ENCODE measurements around the gene AGMAT. TPM values are rescaled to one million over a fixed set of nuclear protein-coding genes. Genes with fewer than 3 reads are reported as not detected.
A peak's percentile ranks its signal among the peaks of the same experiment; 100 is the strongest.

The AGMAT gene
- total and polyA plus RNA-seq, 7 experiments from 2014 or later, result 6.4 to 21.5 (median 9.9) TPM

- peak overlapping the region in 7 of 9 donors; percentile 18 to 88 (median 59) for H3K27ac Mint-ChIP-seq
- H3K27me3 ChIP-seq (ENCODE audit: control insufficient read depth in 2 of 2, insufficient read depth in 2 of 2, low read length in 2 of 2), result no peaks in the 10 kb centered on the region
- H3K4me1 Mint-ChIP-seq, result peaks cover 50 to 79% (median 65%) of the 10 kb centered on the region in 7 donors
- H3K4me3 Mint-ChIP-seq, result peak overlapping the region in 7 of 10 donors; percentile 35 to 92 (median 61)
- no peak overlapping the region for H3K4me3 ChIP-seq (ENCODE audit: low read length)
- no peaks in the 10 kb centered on the region for H3K27me3 Mint-ChIP-seq
- no peaks in the 10 kb centered on the region for H3K9me3 ChIP-seq (ENCODE audit: control insufficient read depth in 2 of 3, low read length in 3 of 3)
- CTCF ChIA-PET, result no interaction called here
- no peak overlapping the region for H3K27ac ChIP-seq (ENCODE audit: low read depth, low read length)
- POLR2A ChIA-PET, result interaction anchor here (0.6 to 1.0 kb wide), 3 partner anchors 18 to 67 kb away, joined by 3 read pairs; no protein-coding TSS in a partner anchor
- ATAC-seq (no peak), DNase-seq (no peak)
- peaks cover 25 to 30% of the 10 kb centered on the region in 2 donors for H3K4me1 ChIP-seq (ENCODE audit: control insufficient read depth in 2 of 2, insufficient read depth in 2 of 2, low read length in 2 of 2)
- intact Hi-C loops (cut with micrococcal nuclease), result no loop called here
- peaks cover 0 to 4% (median 0%) of the 10 kb centered on the region in 3 experiments for H3K36me3 ChIP-seq (ENCODE audit: control insufficient read depth in 2 of 3, insufficient read depth in 3 of 3, low read length in 3 of 3)
- H3K36me3 Mint-ChIP-seq, result peaks cover 0 to 5% (median 2%) of the 10 kb centered on the region in 5 donors
- H3K9me3 Mint-ChIP-seq, result no peaks in the 10 kb centered on the region
These were observed 36.2 kb upstream of the AGMAT start for GRCh38 chr1:15620902-15621682.

- intact Hi-C loops (cut with micrococcal nuclease), result no loop called here
- no peaks in the 10 kb centered on the region for H3K27me3 Mint-ChIP-seq
- Histone ChIP-seq H3K36me3 (ENCODE audit: control insufficient read depth in 2 of 3, insufficient read depth in 3 of 3, low read length in 3 of 3) (peaks cover 0 to 4% (median 0%) of the 10 kb centered on the region in 3 experiments), H3K4me3 (ENCODE audit: low read length) (no peak overlapping the region), H3K27me3 (ENCODE audit: control insufficient read depth in 2 of 2, insufficient read depth in 2 of 2, low read length in 2 of 2) (no peaks in the 10 kb centered on the region), H3K4me1 (ENCODE audit: control insufficient read depth in 2 of 2, insufficient read depth in 2 of 2, low read length in 2 of 2) (peaks cover 25 to 30% of the 10 kb centered on the region in 2 donors), H3K9me3 (ENCODE audit: control insufficient read depth in 2 of 3, low read length in 3 of 3) (no peaks in the 10 kb centered on the region), H3K27ac (ENCODE audit: low read depth, low read length) (no peak overlapping the region)
- ChIA-PET CTCF (no interaction called here), POLR2A (interaction anchor here (0.7 kb wide), 1 partner anchor 9 kb away, joined by 3 read pairs; no protein-coding TSS in a partner anchor)
- peaks cover 46 to 74% (median 58%) of the 10 kb centered on the region in 7 donors for H3K4me1 Mint-ChIP-seq
- ATAC-seq (no peak), DNase-seq (no peak)
- no peaks in the 10 kb centered on the region for H3K9me3 Mint-ChIP-seq
- H3K4me3 Mint-ChIP-seq, result peak overlapping the region; percentile 11 to 92 (median 58)
- H3K27ac Mint-ChIP-seq, result peak overlapping the region; percentile 7 to 88 (median 65)
- H3K36me3 Mint-ChIP-seq, result peaks cover 0 to 3% (median 0%) of the 10 kb centered on the region in 5 donors
These were observed 35.3 kb upstream of the AGMAT start for GRCh38 chr1:15620155-15620545.

DNA sequence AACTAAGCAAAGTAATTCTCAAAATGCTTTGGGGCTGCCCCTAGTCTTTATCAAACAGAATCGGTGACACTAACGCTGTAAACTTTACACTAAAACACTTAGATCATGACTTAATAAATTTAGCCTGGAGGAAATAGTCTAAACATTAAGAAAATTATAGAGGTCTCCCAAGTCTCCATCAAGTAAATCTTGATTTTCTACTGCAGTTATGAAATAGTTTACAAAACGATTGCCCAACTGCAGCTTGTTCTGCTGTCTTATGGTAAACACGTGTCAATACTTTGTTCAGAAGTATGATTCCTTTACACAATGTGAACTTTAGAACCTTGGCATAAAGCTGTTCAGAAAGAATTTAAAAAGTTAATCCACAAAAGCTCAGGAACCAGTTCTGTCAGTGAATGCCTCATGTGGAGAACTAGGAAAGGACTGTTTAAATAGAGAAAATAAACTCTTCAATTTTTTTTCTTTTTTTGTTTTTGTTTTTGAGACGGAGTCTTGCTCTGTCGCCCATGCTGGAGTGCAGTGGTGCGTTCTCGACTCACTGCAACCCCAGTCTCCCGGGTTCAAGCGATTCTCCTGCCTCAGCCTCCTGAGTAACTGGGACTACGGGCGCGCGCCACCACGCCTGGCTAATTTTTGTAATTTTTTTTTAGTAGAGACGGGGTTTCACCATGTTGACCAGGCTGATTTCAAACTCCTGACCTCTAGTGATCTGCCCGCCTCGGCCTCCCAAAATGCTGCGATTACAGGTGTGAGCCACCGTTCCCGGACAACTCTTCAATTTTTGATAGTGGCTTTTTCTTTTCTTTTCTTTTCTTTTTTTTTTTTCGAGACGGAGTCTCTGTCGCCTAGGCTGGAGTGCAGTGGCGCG, 34.0 kb upstream of the AGMAT start:
- ATAC-seq (no peak), DNase-seq (no peak)
- H3K4me3 ChIP-seq (ENCODE audit: low read length), result peak overlapping the region; percentile 96
- H3K9me3 ChIP-seq (ENCODE audit: control insufficient read depth in 2 of 3, low read length in 3 of 3), result no peaks in the 10 kb centered on the region
- intact Hi-C loops (cut with micrococcal nuclease), result loop anchor here (5.0 kb wide), 5 partner anchors 78 to 1293 kb away; no protein-coding TSS in a partner anchor
- no peaks in the 10 kb centered on the region for H3K27me3 ChIP-seq (ENCODE audit: control insufficient read depth in 2 of 2, insufficient read depth in 2 of 2, low read length in 2 of 2)
- peak overlapping the region; percentile 88 for H3K27ac ChIP-seq (ENCODE audit: low read depth, low read length)
- peaks cover 40 to 61% (median 50%) of the 10 kb centered on the region in 7 donors for H3K4me1 Mint-ChIP-seq
- peaks cover 0 to 4% (median 0%) of the 10 kb centered on the region in 3 experiments for H3K36me3 ChIP-seq (ENCODE audit: control insufficient read depth in 2 of 3, insufficient read depth in 3 of 3, low read length in 3 of 3)
- peak overlapping the region; percentile 83 to 96 (median 94) for H3K4me3 Mint-ChIP-seq
- CTCF ChIA-PET, result interaction anchor here (0.7 kb wide), 2 partner anchors 11 to 625 kb away, joined by 3 read pairs; no protein-coding TSS in a partner anchor
- H3K4me1 ChIP-seq (ENCODE audit: control insufficient read depth in 2 of 2, insufficient read depth in 2 of 2, low read length in 2 of 2), result peaks cover 25 to 30% of the 10 kb centered on the region in 2 donors
- H3K27ac Mint-ChIP-seq, result peak overlapping the region; percentile 84 to 94 (median 90)
- peaks cover 0 to 3% (median 0%) of the 10 kb centered on the region in 5 donors for H3K36me3 Mint-ChIP-seq
- no peaks in the 10 kb centered on the region for H3K27me3 Mint-ChIP-seq
- POLR2A ChIA-PET, result interaction anchor here (0.6 to 4.3 kb wide), 4 partner anchors 14 to 38 kb away, joined by 3 to 35 read pairs (median 4); no protein-coding TSS in a partner anchor
- H3K9me3 Mint-ChIP-seq, result no peaks in the 10 kb centered on the region

DNA sequence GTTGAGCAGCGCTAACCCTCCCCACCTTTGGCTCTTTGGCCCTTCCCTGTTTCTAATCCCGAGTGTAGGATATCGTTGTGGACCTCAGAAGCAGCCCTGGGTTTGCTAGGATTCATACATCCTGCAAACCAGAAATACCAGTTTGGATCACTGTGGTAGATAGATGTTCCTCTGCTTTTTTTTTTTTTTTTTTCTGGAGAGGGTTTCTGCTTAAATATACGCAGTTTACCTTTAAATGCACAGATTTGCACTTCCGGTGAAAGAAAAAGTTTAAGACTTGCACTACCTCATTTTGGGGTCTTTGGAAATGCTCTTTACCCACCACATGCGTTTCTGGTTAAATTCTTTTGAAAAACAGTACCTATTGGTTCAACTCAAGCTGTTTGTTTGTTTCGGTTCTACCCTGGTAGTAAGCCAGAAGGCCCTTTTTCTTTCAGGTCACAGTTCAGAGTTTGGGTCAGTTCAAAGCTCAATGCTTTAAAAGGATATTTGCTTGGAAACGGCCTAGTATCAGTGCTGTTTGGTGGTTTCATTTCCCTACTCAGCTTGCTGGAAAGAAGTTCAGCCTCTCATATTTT, 33.3 kb upstream of the AGMAT start:
- H3K4me1 ChIP-seq (ENCODE audit: control insufficient read depth in 2 of 2, insufficient read depth in 2 of 2, low read length in 2 of 2), result peaks cover 25 to 30% of the 10 kb centered on the region in 2 donors

GRCh38 chr1:15617173-15618076, 32.6 kb upstream of the AGMAT start, which contains the start of gene DDI2:
DDI2 (plus strand) TSS chr1:15617458; CDS start chr1:15617671, 213 bp downstream.
- peak within 1 kb of the TSS; percentile 96 for H3K4me3 ChIP-seq (ENCODE audit: low read length)
- H3K27ac Mint-ChIP-seq, result peak within 1 kb of the TSS; percentile 84 to 96 (median 92)
- no peaks in the 10 kb centered on the region for H3K9me3 Mint-ChIP-seq
- intact Hi-C loops (cut with micrococcal nuclease), result loop anchor here (1.0 to 5.0 kb wide), 14 partner anchors 14 to 1295 kb away; partner anchors contain the start of genes CASP9 (in 1 of the 2), DNAJC16 (in 1 of the 2), EFHD2 (in 1 of the 2) and PLEKHM2 (in 1 of the 2)
- H3K4me1 ChIP-seq (ENCODE audit: control insufficient read depth in 2 of 2, insufficient read depth in 2 of 2, low read length in 2 of 2), result peaks cover 20 to 30% of the 10 kb centered on the region in 2 donors
- POLR2A ChIA-PET, result interaction anchor here (0.6 to 4.3 kb wide), 13 partner anchors 12 to 772 kb away, joined by 3 to 35 read pairs (median 3); partner anchors contain the start of gene DNAJC16
- H3K9me3 ChIP-seq (ENCODE audit: control insufficient read depth in 2 of 3, low read length in 3 of 3), result no peaks in the 10 kb centered on the region
- peak; percentile 94 for ATAC-seq
- H3K4me3 Mint-ChIP-seq, result peak within 1 kb of the TSS; percentile 83 to 96 (median 94)
- H3K36me3 ChIP-seq (ENCODE audit: control insufficient read depth in 2 of 3, insufficient read depth in 3 of 3, low read length in 3 of 3), result peaks cover 0 to 4% (median 0%) of the 10 kb centered on the region in 3 experiments
- H3K27ac ChIP-seq (ENCODE audit: low read depth, low read length), result peak within 1 kb of the TSS; percentile 88
- H3K36me3 Mint-ChIP-seq, result peaks cover 0 to 3% (median 0%) of the 10 kb centered on the region in 5 donors
- H3K27me3 Mint-ChIP-seq, result no peaks in the 10 kb centered on the region
- H3K27me3 ChIP-seq (ENCODE audit: control insufficient read depth in 2 of 2, insufficient read depth in 2 of 2, low read length in 2 of 2), result no peaks in the 10 kb centered on the region
- peak; percentile 86 to 97 (median 88) for DNase-seq
- H3K4me1 Mint-ChIP-seq, result peaks cover 30 to 52% (median 44%) of the 10 kb centered on the region in 7 donors
- CTCF ChIA-PET, result interaction anchor here (0.9 kb wide), 1 partner anchor 54 kb away, joined by 3 read pairs; no protein-coding TSS in a partner anchor

More for the DNA sequence above, 33.3 kb upstream of the AGMAT start:
- ATAC-seq (no peak), DNase-seq (peak in 1 of 9 donors; percentile 8)
- H3K27me3 Mint-ChIP-seq, result no peaks in the 10 kb centered on the region
- H3K4me3 Mint-ChIP-seq, result peak overlapping the region; percentile 83 to 96 (median 94)
- intact Hi-C loops (cut with micrococcal nuclease), result loop anchor here (5.0 kb wide), 5 partner anchors 79 to 1294 kb away; no protein-coding TSS in a partner anchor
- POLR2A ChIA-PET, result interaction anchor here (0.6 to 4.3 kb wide), 10 partner anchors 12 to 91 kb away, joined by 3 to 35 read pairs (median 3); partner anchors contain the start of gene DNAJC16
- peaks cover 0 to 3% (median 0%) of the 10 kb centered on the region in 5 donors for H3K36me3 Mint-ChIP-seq
- no peaks in the 10 kb centered on the region for H3K9me3 Mint-ChIP-seq
- Histone ChIP-seq H3K27ac (ENCODE audit: low read depth, low read length) (peak overlapping the region; percentile 88), H3K9me3 (ENCODE audit: control insufficient read depth in 2 of 3, low read length in 3 of 3) (no peaks in the 10 kb centered on the region), H3K4me3 (ENCODE audit: low read length) (peak overlapping the region; percentile 96), H3K36me3 (ENCODE audit: control insufficient read depth in 2 of 3, insufficient read depth in 3 of 3, low read length in 3 of 3) (peaks cover 0 to 4% (median 0%) of the 10 kb centered on the region in 3 experiments), H3K27me3 (ENCODE audit: control insufficient read depth in 2 of 2, insufficient read depth in 2 of 2, low read length in 2 of 2) (no peaks in the 10 kb centered on the region)
- CTCF ChIA-PET, result interaction anchor here (0.7 to 0.9 kb wide), 3 partner anchors 12 to 625 kb away, joined by 3 read pairs; no protein-coding TSS in a partner anchor
- H3K4me1 Mint-ChIP-seq, result peaks cover 37 to 59% (median 49%) of the 10 kb centered on the region in 7 donors
- H3K27ac Mint-ChIP-seq, result peak overlapping the region; percentile 84 to 94 (median 90)

All from naive thymus-derived CD4-positive, alpha-beta T cell (primary cell).